H1 (cell line): Measurements from ENCODE around the gene ZAP70. TPM values are rescaled to one million over a fixed set of nuclear protein-coding genes. Genes with fewer than 3 reads are reported as not detected.

Source experiments
- CTCF ChIA-PET: fragments of 300-600 bp; sonication (Branson Sonifier 250); formaldehyde crosslinking; loops from one replicate; lab custom pipeline; 2021; ENCODE audit not compliant: partially characterized antibody; lab: Charles Lee
- POLR2A ChIA-PET: fragments of 300-600 bp; sonication (Branson Sonifier 250); formaldehyde crosslinking; loops from one replicate; lab custom pipeline; 2021; ENCODE audit warnings: inconsistent platforms; ENCODE audit not compliant: partially characterized antibody; lab: Charles Lee
- DNase-seq, 2 experiments: peaks; one replicate each; pipeline versions ENCODE4 v3.0.0 to v3.0.0-alpha.2; 2010 to 2022; ENCODE audit warnings: low spot score in 2 of 2, low read depth in 1 of 2, mixed read lengths in 1 of 2
- FAIRE-seq: peaks from 2 replicates; lab custom pipeline; 2011; peaks lifted over from hg19 to GRCh38; lab: Jason Lieb, UNC
- H2AFZ ChIP-seq: 2 replicates; pipeline ENCODE4 v1.8.1; 2012; ENCODE audit warnings: low read length, inconsistent platforms
- H2AK5ac ChIP-seq: 2 replicates; pipeline ENCODE4 v1.6.1; 2013; ENCODE audit warnings: low read depth, low read length
- H2BK120ac ChIP-seq: replicated peaks from 2 replicates; pipeline ENCODE3; 2013; ENCODE audit warnings: low read depth, low read length, inconsistent platforms
- H2BK12ac ChIP-seq: 2 replicates; pipeline ENCODE4 v1.6.1; 2013; ENCODE audit warnings: low read depth, low read length
- H2BK15ac ChIP-seq: 2 replicates; pipeline ENCODE4 v1.6.1; 2013; ENCODE audit warnings: low read length
- H2BK20ac ChIP-seq: 2 replicates; pipeline ENCODE4 v1.6.1; 2013; ENCODE audit warnings: low read length
- H2BK5ac ChIP-seq: 2 replicates; pipeline ENCODE4 v1.6.1; 2013; ENCODE audit warnings: low read depth, low read length
- H3K14ac ChIP-seq: 2 replicates; pipeline ENCODE4 v1.6.1; 2013; ENCODE audit warnings: inconsistent platforms; ENCODE audit not compliant: insufficient read length
- H3K18ac ChIP-seq: 2 replicates; pipeline ENCODE4 v1.6.1; 2013; ENCODE audit warnings: low read length; ENCODE audit errors: extremely low read depth
- H3K23ac ChIP-seq: 2 replicates; pipeline ENCODE4 v1.6.1; 2013; ENCODE audit warnings: inconsistent platforms; ENCODE audit not compliant: insufficient read length
- H3K23me2 ChIP-seq: 2 replicates; pipeline ENCODE4 v1.6.1; 2013; ENCODE audit warnings: low read depth, low read length
- H3K27ac ChIP-seq: 2 replicates; pipeline ENCODE4 v1.6.1; 2011; ENCODE audit warnings: low read depth, low read length, inconsistent platforms
- H3K27me3 ChIP-seq, 4 experiments: replicated peaks in 1 of 4; 1 replicate in 1 of 4; 2 replicates in 3 of 4; pipeline versions ENCODE4 v1.6.1 to v1.8.1; 2011 to 2013; ENCODE audit warnings: low read length in 3 of 4, mild to moderate bottlenecking in 3 of 4, inconsistent platforms in 2 of 4, mixed read lengths in 2 of 4, moderate library complexity in 1 of 4; ENCODE audit not compliant: control insufficient read depth in 3 of 4, insufficient read depth in 3 of 4; ENCODE audit errors: extremely low read depth in 1 of 4
- H3K36me3 ChIP-seq, 4 experiments: 2 replicates each; pipeline versions ENCODE4 v1.6.1 to v1.8.1; 2011 to 2013; ENCODE audit warnings: mild to moderate bottlenecking in 4 of 4, low read length in 3 of 4, moderate library complexity in 2 of 4, control low read depth in 1 of 4, inconsistent platforms in 1 of 4; ENCODE audit not compliant: insufficient read depth in 4 of 4, control insufficient read depth in 2 of 4
- H3K4ac ChIP-seq: replicated peaks from 2 replicates; pipeline ENCODE3; 2013; ENCODE audit warnings: low read length, low read depth, mixed read lengths, inconsistent platforms; ENCODE audit not compliant: insufficient read length
- H3K4me1 ChIP-seq, 4 experiments: replicated peaks in 1 of 4; 1 replicate in 1 of 4; 2 replicates in 3 of 4; pipeline versions ENCODE4 v1.6.1 to v1.8.1; 2011 to 2013; ENCODE audit warnings: low read length in 3 of 4, inconsistent platforms in 2 of 4, mixed read lengths in 1 of 4; ENCODE audit not compliant: insufficient read depth in 4 of 4, control insufficient read depth in 3 of 4
- H3K4me2 ChIP-seq, 2 experiments: 2 replicates each; pipeline versions ENCODE4 v1.6.1 to v1.8.1; 2011 to 2013; ENCODE audit warnings: low read depth in 2 of 2, low read length in 2 of 2, control low read depth in 1 of 2, inconsistent platforms in 1 of 2, mild to moderate bottlenecking in 1 of 2; ENCODE audit not compliant: insufficient read depth in 1 of 2
- H3K4me3 ChIP-seq, 4 experiments: fragments of 200-600, 300-600 bp in 1 of 4; sonication (generic), shearing (Covaris generic), sonication (Bioruptor Twin) in 1 of 4; 2 replicates each; pipeline versions ENCODE4 v1.5.1 to v1.8.1; 2011 to 2016; ENCODE audit warnings: low read length in 4 of 4, low read depth in 3 of 4, control low read depth in 2 of 4, inconsistent platforms in 2 of 4, mild to moderate bottlenecking in 2 of 4, mixed read lengths in 1 of 4, moderate library complexity in 1 of 4; ENCODE audit not compliant: insufficient read depth in 2 of 4; ENCODE audit errors: extremely low read depth in 1 of 4
- H3K56ac ChIP-seq: replicated peaks from 2 replicates; pipeline ENCODE3; 2013; ENCODE audit warnings: low read depth, mild to moderate bottlenecking, mixed read lengths, low read length, inconsistent platforms; ENCODE audit not compliant: insufficient read length
- H3K79me1 ChIP-seq: 2 replicates; pipeline ENCODE4 v1.6.1; 2013; ENCODE audit warnings: low read depth, low read length, control low read depth
- H3K79me2 ChIP-seq, 2 experiments: 2 replicates each; pipeline versions ENCODE4 v1.6.1 to v1.8.1; 2012 to 2013; ENCODE audit warnings: low read length in 2 of 2, mild to moderate bottlenecking in 2 of 2, inconsistent platforms in 1 of 2; ENCODE audit not compliant: insufficient read depth in 2 of 2, control insufficient read depth in 1 of 2
- H3K9ac ChIP-seq, 4 experiments: replicated peaks in 1 of 4; 1 replicate in 1 of 4; 2 replicates in 3 of 4; pipeline versions ENCODE4 v1.6.1 to v1.8.1; 2011 to 2013; ENCODE audit warnings: low read depth in 3 of 4, low read length in 3 of 4, control low read depth in 2 of 4, mild to moderate bottlenecking in 2 of 4, moderate library complexity in 2 of 4, inconsistent platforms in 1 of 4; ENCODE audit errors: extremely low read depth in 1 of 4
- H3K9me3 ChIP-seq, 2 experiments: 2 replicates each; pipeline versions ENCODE4 v1.6.1 to v1.8.1; 2012 to 2013; ENCODE audit warnings: mild to moderate bottlenecking in 2 of 2, moderate library complexity in 2 of 2, control low read depth in 1 of 2, inconsistent platforms in 1 of 2, low read depth in 1 of 2, low read length in 1 of 2, mixed read lengths in 1 of 2; ENCODE audit not compliant: insufficient read depth in 2 of 2
- H4K20me1 ChIP-seq, 2 experiments: replicated peaks in 1 of 2; 2 replicates each; pipeline versions ENCODE3 to v1.8.1; 2011 to 2013; ENCODE audit warnings: inconsistent platforms in 2 of 2, low read length in 2 of 2, mild to moderate bottlenecking in 1 of 2; ENCODE audit not compliant: insufficient read depth in 2 of 2, control insufficient read depth in 1 of 2
- H4K5ac ChIP-seq: 2 replicates; pipeline ENCODE4 v1.6.1; 2013; ENCODE audit warnings: low read length, low read depth, mixed read lengths, inconsistent platforms; ENCODE audit not compliant: insufficient read length
- H4K8ac ChIP-seq: 2 replicates; pipeline ENCODE4 v1.8.0; 2013; ENCODE audit warnings: mild to moderate bottlenecking, moderate library complexity, low read length, inconsistent platforms; ENCODE audit not compliant: insufficient read depth; ENCODE audit errors: extremely low read depth
- H4K91ac ChIP-seq: replicated peaks from 2 replicates; pipeline ENCODE3; 2013; ENCODE audit warnings: low read length, mixed read lengths, inconsistent platforms; ENCODE audit not compliant: insufficient read length
- CHD1 ChIP-seq: IDR thresholded peaks from 2 replicates; pipeline ENCODE4 v1.6.1; 2012; ENCODE audit warnings: low read depth, low read length, improper control_type of control experiment
- HDAC6 ChIP-seq: IDR thresholded peaks from one replicate; pipeline ENCODE4 v1.7.1; 2012; ENCODE audit warnings: low read depth, mild to moderate bottlenecking, inconsistent platforms, low read length, moderate library complexity
- RAD21 ChIP-seq, 2 experiments: IDR thresholded peaks in 1 of 2; conservative IDR thresholded peaks in 1 of 2; 2 replicates each; pipeline ENCODE4 v1.6.1; 2011; ENCODE audit warnings: low read depth in 2 of 2, low read length in 2 of 2, improper control_type of control experiment in 1 of 2, inconsistent platforms in 1 of 2, mild to moderate bottlenecking in 1 of 2, moderate library complexity in 1 of 2
- SIRT6 ChIP-seq: IDR thresholded peaks from one replicate; pipeline ENCODE4 v1.7.1; 2012; ENCODE audit warnings: low read length, inconsistent platforms
- WGBS, 2 experiments: shearing (Covaris generic) in 1 of 2; methylation state at CpG; one replicate each; pipeline versions ENCODE4 v1.1.6 to v1.1.7; 2013 to 2015; ENCODE audit warnings: low lambda C conversion rate in 2 of 2, mixed read lengths in 2 of 2, inconsistent platforms in 1 of 2, low coverage in 1 of 2, missing lambda C conversion rate in 1 of 2; ENCODE audit not compliant: insufficient replicate concordance in 2 of 2, insufficient coverage in 1 of 2, insufficient read length in 1 of 2; ENCODE audit errors: extremely low coverage in 1 of 2, missing lambda C conversion rate in 1 of 2; 5-methylcytosine and 5-hydroxymethylcytosine counted together
- polyA plus RNA-seq, 7 experiments: library from polyadenylated mRNA; depleted of rRNA in 3 of 7; stranded (reverse) in 5 of 7; unstranded in 2 of 7; fragments of >200 nt in 5 of 7; fragments of 200-250 nt in 2 of 7; gene quantifications; 1 replicate in 5 of 7; 2 replicates in 1 of 7; 4 replicates in 1 of 7; pipeline versions ENCODE4 v1.2.1 to v1.2.3, GENCODE V29; 2011 to 2013; ENCODE audit warnings: missing spikeins in 2 of 7, mixed read lengths in 2 of 7
- total RNA-seq: library from RNA; stranded (reverse); fragmentation: NEBNext Ultra II Directional; extraction: Animal tissue kit (Norgen Biotek cat#: 25700); gene quantifications from 2 replicates; pipeline ENCODE4 v1.2.1, GENCODE V29; 2021

ZAP70 gene
- total and polyA plus RNA-seq, 2 of the 8 experiments (the other 6 are each of a cell fraction or from before 2014, with no cell fraction given) = 0.15 TPM; not detected in 1

DNA sequence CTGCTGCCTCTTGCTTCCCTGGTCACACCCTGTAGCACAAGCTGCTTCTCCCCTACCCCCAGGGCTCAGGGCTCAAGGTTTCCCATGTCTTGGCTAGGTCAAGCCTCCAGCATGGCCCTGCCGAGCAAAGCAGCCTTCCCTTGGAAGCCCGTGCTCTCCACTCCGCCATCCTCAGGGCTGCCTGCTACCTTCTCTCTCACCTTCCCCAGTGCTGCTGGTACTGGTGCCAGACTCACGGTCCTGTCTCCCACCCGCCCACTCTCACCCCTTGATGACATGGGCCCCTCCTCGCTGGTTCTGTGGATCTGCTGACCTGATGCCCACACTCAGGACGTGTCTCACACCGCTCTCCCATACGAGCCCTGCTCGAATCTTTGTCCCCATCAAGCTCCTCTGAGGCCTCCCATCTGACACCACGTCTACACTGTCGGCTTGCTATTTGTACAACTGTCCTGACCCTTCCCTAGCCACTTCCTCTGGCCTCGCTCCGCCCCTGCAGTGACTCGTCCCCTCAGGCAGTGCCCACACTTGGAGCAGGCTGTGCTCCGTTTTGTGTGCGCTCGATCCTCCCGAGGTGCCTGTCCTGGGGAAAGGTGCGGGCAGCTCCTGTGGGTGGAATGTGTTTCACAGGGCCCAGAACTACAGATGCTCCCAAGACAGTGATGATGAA lies 49.9 kb downstream of the ZAP70 start:
- Histone ChIP-seq H3K27ac (no peak overlapping the region), H3K9me3 (no peaks in the 10 kb centered on the region), H3K4me2 (no peak overlapping the region), H3K4me3 (no peak overlapping the region), H2BK120ac (no peak overlapping the region), H2BK20ac (no peak overlapping the region), H3K14ac (no peak overlapping the region), H4K91ac (no peak overlapping the region), H3K4me1 (no peaks in the 10 kb centered on the region; a peak in 1 of 7 replicates), H3K79me2 (no peaks in the 10 kb centered on the region), H3K36me3 (peaks cover 0 to 17% (median 3%) of the 10 kb centered on the region in 4 experiments; a peak in 5 of 8 replicates), H3K23ac (no peak overlapping the region), H4K8ac (no peak overlapping the region; the same call in 1 of the 2 replicates), H3K9ac (no peak overlapping the region), H2BK15ac (no peak overlapping the region), H3K56ac (no peak overlapping the region), H2BK5ac (no peak overlapping the region), H3K18ac (no peak overlapping the region), H3K4ac (no peak overlapping the region), H3K27me3 (no peaks in the 10 kb centered on the region), H2AK5ac (no peak overlapping the region; the same call in 1 of the 2 replicates), H4K5ac (no peak overlapping the region), H3K79me1 (no peaks in the 10 kb centered on the region; the same call in 1 of the 2 replicates), H2BK12ac (no peak overlapping the region), H2AFZ (no peak overlapping the region), H4K20me1 (peaks cover 0 to 2% of the 10 kb centered on the region in 2 experiments), H3K23me2 (no peaks in the 10 kb centered on the region)
- TF ChIP-seq CHD1 = no peak
- no peak for TF ChIP-seq RAD21 (IDR thresholded peaks at IDR 0.05 in 1 of 2, conservative IDR thresholded peaks at IDR 0.05 in 1 of 2; ENCODE audit: low read depth in 2 of 2, low read length in 2 of 2)
- no peak for TF ChIP-seq HDAC6
- TF ChIP-seq SIRT6 = no peak
- 87% methylated on average over 19 of the region's 20 CpGs; no CpG with 5 or more reads in 1 of the 2 experiments for WGBS, 2 experiments
- DNase-seq (no peak), FAIRE-seq (no peak)
- CTCF ChIA-PET = interaction anchor here (0.7 to 5.9 kb wide), 8 partner anchors 11 to 506 kb away, joined by 3 to 60 read pairs (median 5); no protein-coding TSS in a partner anchor
- POLR2A ChIA-PET = no interaction called here
